Neuronal stem cell (in vitro differentiated cells): ENCODE results near the gene EDDM13.

Experiments
- DNase-seq: peaks from one replicate; pipeline ENCODE4 v3.0.0-alpha.2; 2013; ENCODE audit warnings: low spot score
- H2AFZ ChIP-seq: one replicate; pipeline ENCODE4 v1.6.1; 2013; ENCODE audit warnings: mild to moderate bottlenecking, low read length, inconsistent platforms
- H2AK5ac ChIP-seq: 2 replicates; pipeline ENCODE4 v1.6.1; 2013; ENCODE audit warnings: low read depth, mild to moderate bottlenecking, inconsistent platforms, low read length, moderate library complexity, mixed read lengths
- H2BK120ac ChIP-seq: 2 replicates; pipeline ENCODE4 v1.6.1; 2013; ENCODE audit warnings: low read depth, mild to moderate bottlenecking, inconsistent platforms, low read length, moderate library complexity, mixed read lengths
- H2BK12ac ChIP-seq: one replicate; pipeline ENCODE4 v1.6.1; 2013; ENCODE audit warnings: low read length, inconsistent platforms
- H2BK15ac ChIP-seq: 2 replicates; pipeline ENCODE4 v1.6.1; 2013; ENCODE audit warnings: mild to moderate bottlenecking, low read length, inconsistent platforms, mixed read lengths
- H2BK5ac ChIP-seq: one replicate; pipeline ENCODE4 v1.6.1; 2013; ENCODE audit warnings: inconsistent platforms, mild to moderate bottlenecking, low read length, moderate library complexity
- H3K14ac ChIP-seq: one replicate; pipeline ENCODE4 v1.6.1; 2013; ENCODE audit warnings: low read length, inconsistent platforms
- H3K18ac ChIP-seq: 2 replicates; pipeline ENCODE4 v1.6.1; 2013; ENCODE audit warnings: low read length, inconsistent platforms
- H3K23ac ChIP-seq: 2 replicates; pipeline ENCODE4 v1.6.1; 2013; ENCODE audit warnings: low read depth, mild to moderate bottlenecking, mixed read lengths, low read length, inconsistent platforms; ENCODE audit not compliant: poor library complexity
- H3K27ac ChIP-seq: replicated peaks from 3 replicates; pipeline ENCODE4 v1.5.1; 2013; ENCODE audit warnings: low read length, inconsistent platforms
- H3K27me3 ChIP-seq, 3 experiments: 2 replicates each; pipeline ENCODE4 v1.6.1; 2013; ENCODE audit warnings: low read length in 3 of 3, mild to moderate bottlenecking in 2 of 3, inconsistent platforms in 1 of 3, low read depth in 1 of 3, mixed read lengths in 1 of 3, moderate library complexity in 1 of 3; ENCODE audit not compliant: control insufficient read depth in 3 of 3, insufficient read depth in 3 of 3
- H3K36me3 ChIP-seq, 2 donors: replicated peaks in 1 of 2; 2 replicates each; pipeline ENCODE4 v1.6.1; 2013; ENCODE audit warnings: low read length in 2 of 2; ENCODE audit not compliant: control insufficient read depth in 2 of 2, insufficient read depth in 2 of 2
- H3K4ac ChIP-seq: 2 replicates; pipeline ENCODE4 v1.6.1; 2013; ENCODE audit warnings: inconsistent platforms, mild to moderate bottlenecking, low read length, moderate library complexity
- H3K4me1 ChIP-seq, 2 donors: 1 replicate in 1 of 2; 2 replicates in 1 of 2; pipeline ENCODE4 v1.6.1; 2013; ENCODE audit warnings: low read length in 2 of 2, low read depth in 1 of 2; ENCODE audit not compliant: control insufficient read depth in 2 of 2, insufficient read depth in 1 of 2
- H3K4me2 ChIP-seq: one replicate; pipeline ENCODE4 v1.6.1; 2013; ENCODE audit warnings: mild to moderate bottlenecking, low read length, inconsistent platforms; ENCODE audit not compliant: insufficient read depth, poor library complexity, severe bottlenecking
- H3K4me3 ChIP-seq, 2 donors: 2 replicates each; pipeline ENCODE4 v1.5.1; 2013; ENCODE audit warnings: low read length in 2 of 2, mild to moderate bottlenecking in 2 of 2, inconsistent platforms in 1 of 2, moderate library complexity in 1 of 2
- H3K79me1 ChIP-seq: one replicate; pipeline ENCODE4 v1.6.1; 2013; ENCODE audit warnings: low read depth, mild to moderate bottlenecking, inconsistent platforms, low read length, moderate library complexity
- H3K9ac ChIP-seq: one replicate; pipeline ENCODE4 v1.6.1; 2013; ENCODE audit warnings: mild to moderate bottlenecking, low read depth, low read length, inconsistent platforms; ENCODE audit not compliant: poor library complexity
- H3K9me3 ChIP-seq, 2 donors: replicated peaks in 1 of 2; 2 replicates each; pipeline versions ENCODE3 to v1.6.1; 2013; ENCODE audit warnings: low read length in 2 of 2, mild to moderate bottlenecking in 2 of 2, inconsistent platforms in 1 of 2, low read depth in 1 of 2, mixed read lengths in 1 of 2, moderate library complexity in 1 of 2; ENCODE audit not compliant: control insufficient read depth in 2 of 2, insufficient read depth in 1 of 2
- H4K8ac ChIP-seq: one replicate; pipeline ENCODE4 v1.6.1; 2013; ENCODE audit warnings: low read depth, mild to moderate bottlenecking, inconsistent platforms, low read length, moderate library complexity
- H4K91ac ChIP-seq: one replicate; pipeline ENCODE4 v1.6.1; 2013; ENCODE audit warnings: low read length, low read depth, mild to moderate bottlenecking, inconsistent platforms; ENCODE audit not compliant: poor library complexity
- WGBS, 2 donors: extraction: QIAGEN DNeasy Blood & Tissue Kit; methylation state at CpG; one replicate each; pipeline ENCODE4 v1.1.7; 2013; ENCODE audit warnings: missing lambda C conversion rate in 2 of 2, mixed read lengths in 1 of 2; ENCODE audit not compliant: insufficient read length in 2 of 2, insufficient replicate concordance in 1 of 2; ENCODE audit errors: extremely low coverage in 2 of 2; 5-methylcytosine and 5-hydroxymethylcytosine counted together

The EDDM13 gene

GRCh38 chr19:56273563-56274117, 1.1 kb downstream of the EDDM13 start:
- Histone ChIP-seq H3K18ac (no peak overlapping the region), H3K9me3 (peaks cover 5 to 6% of the 10 kb centered on the region in 2 donors), H3K4me1 (no peaks in the 10 kb centered on the region), H4K8ac (no peak overlapping the region), H2BK15ac (no peak overlapping the region), H3K27ac (no peak overlapping the region), H2BK12ac (no peak overlapping the region), H2BK5ac (no peak overlapping the region), H3K4ac (no peak overlapping the region), H3K27me3 (no peaks in the 10 kb centered on the region), H4K91ac (no peak overlapping the region), H3K79me1 (no peaks in the 10 kb centered on the region), H3K14ac (no peak overlapping the region), H3K36me3 (no peaks in the 10 kb centered on the region), H2AFZ (no peak overlapping the region), H3K4me2 (no peak overlapping the region), H2BK120ac (no peak overlapping the region), H2AK5ac (no peak overlapping the region), H3K4me3 (no peak overlapping the region), H3K23ac (no peak overlapping the region), H3K9ac (no peak overlapping the region)
- no CpG with 5 or more reads among the region's 6 CpGs for WGBS, 2 donors
- DNase-seq: no peak

- no peak overlapping the region for H3K4me2 ChIP-seq
- H4K91ac ChIP-seq: no peak overlapping the region
- H3K4me3 ChIP-seq: no peak overlapping the region
- no peaks in the 10 kb centered on the region for H3K4me1 ChIP-seq
- no peak overlapping the region for H2AK5ac ChIP-seq
- no peak overlapping the region for H3K14ac ChIP-seq
- no peak overlapping the region for H3K23ac ChIP-seq
- no peaks in the 10 kb centered on the region for H3K79me1 ChIP-seq
- H4K8ac ChIP-seq: no peak overlapping the region
- H3K9me3 ChIP-seq: peaks cover 0 to 2% of the 10 kb centered on the region in 2 donors
- H2BK120ac ChIP-seq: no peak overlapping the region
- no peak overlapping the region for H2AFZ ChIP-seq
- H3K4ac ChIP-seq: no peak overlapping the region
- H3K36me3 ChIP-seq: peaks cover 0 to 2% of the 10 kb centered on the region in 2 donors
- H3K18ac ChIP-seq: no peak overlapping the region
- H3K27me3 ChIP-seq: no peaks in the 10 kb centered on the region
- no CpG with 5 or more reads among the region's 4 CpGs for WGBS, 2 donors
- no peak overlapping the region for H2BK15ac ChIP-seq
- DNase-seq: no peak
- H3K27ac ChIP-seq: no peak overlapping the region
- H2BK5ac ChIP-seq: no peak overlapping the region
- no peak overlapping the region for H3K9ac ChIP-seq
- H2BK12ac ChIP-seq: no peak overlapping the region
Observed at GRCh38 chr19:56282809-56283208, 10.3 kb downstream of the EDDM13 start.

- Histone ChIP-seq H3K27me3 (no peaks in the 10 kb centered on the region), H4K91ac (no peak overlapping the region), H3K4ac (no peak overlapping the region), H2BK5ac (no peak overlapping the region), H3K79me1 (no peaks in the 10 kb centered on the region), H4K8ac (no peak overlapping the region), H3K18ac (no peak overlapping the region), H2BK12ac (no peak overlapping the region), H3K9ac (no peak overlapping the region), H2AK5ac (no peak overlapping the region), H3K4me3 (no peak overlapping the region), H2BK15ac (no peak overlapping the region), H2AFZ (no peak overlapping the region), H3K4me2 (no peak overlapping the region), H3K36me3 (peaks cover 0 to 4% of the 10 kb centered on the region in 2 donors), H3K9me3 (peaks cover 0 to 5% of the 10 kb centered on the region in 2 donors), H2BK120ac (no peak overlapping the region), H3K23ac (no peak overlapping the region), H3K4me1 (no peaks in the 10 kb centered on the region), H3K27ac (no peak overlapping the region), H3K14ac (no peak overlapping the region)
- DNase-seq: no peak
- no CpG with 5 or more reads among the region's 3 CpGs for WGBS, 2 donors
Observed at GRCh38 chr19:56284746-56285145, 12.2 kb downstream of the EDDM13 start.

DNA sequence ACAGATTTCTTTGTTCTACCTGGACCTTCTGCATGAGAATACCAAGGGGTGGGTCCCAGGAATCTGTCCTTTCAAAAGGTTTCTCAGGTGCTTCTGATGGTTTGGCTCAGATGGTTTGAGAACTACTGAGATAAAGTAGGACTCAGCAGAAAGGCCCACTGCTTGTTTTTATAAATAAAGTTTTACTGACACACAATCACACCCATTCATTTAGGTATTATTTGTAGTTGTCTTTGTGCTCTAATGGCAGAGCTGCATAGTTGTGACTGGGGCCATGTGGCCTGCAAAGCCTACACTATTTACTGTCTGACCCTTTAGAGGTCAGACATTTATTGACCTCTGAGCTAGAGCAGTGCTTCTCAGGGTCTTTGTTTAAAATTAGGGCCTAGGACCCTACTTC, 17.6 kb downstream of the EDDM13 start:
- Histone ChIP-seq H3K18ac (no peak overlapping the region), H3K4ac (no peak overlapping the region), H2BK120ac (no peak overlapping the region), H3K36me3 (peaks cover 4 to 12% of the 10 kb centered on the region in 2 donors), H3K4me3 (no peak overlapping the region), H3K79me1 (no peaks in the 10 kb centered on the region), H2AK5ac (no peak overlapping the region), H3K9ac (no peak overlapping the region), H2BK5ac (no peak overlapping the region), H2BK15ac (no peak overlapping the region), H4K8ac (no peak overlapping the region), H3K9me3 (peaks cover 7% of the 10 kb centered on the region in 2 donors), H4K91ac (no peak overlapping the region), H3K4me2 (no peak overlapping the region), H2AFZ (no peak overlapping the region), H3K23ac (no peak overlapping the region), H3K27me3 (no peaks in the 10 kb centered on the region), H2BK12ac (no peak overlapping the region), H3K27ac (no peak overlapping the region), H3K4me1 (peaks cover 1 to 10% of the 10 kb centered on the region in 2 donors), H3K14ac (no peak overlapping the region)
- DNase-seq: no peak
